Measurements from ENCODE around the gene ANAPC2.

ANAPC2 gene

DNA sequence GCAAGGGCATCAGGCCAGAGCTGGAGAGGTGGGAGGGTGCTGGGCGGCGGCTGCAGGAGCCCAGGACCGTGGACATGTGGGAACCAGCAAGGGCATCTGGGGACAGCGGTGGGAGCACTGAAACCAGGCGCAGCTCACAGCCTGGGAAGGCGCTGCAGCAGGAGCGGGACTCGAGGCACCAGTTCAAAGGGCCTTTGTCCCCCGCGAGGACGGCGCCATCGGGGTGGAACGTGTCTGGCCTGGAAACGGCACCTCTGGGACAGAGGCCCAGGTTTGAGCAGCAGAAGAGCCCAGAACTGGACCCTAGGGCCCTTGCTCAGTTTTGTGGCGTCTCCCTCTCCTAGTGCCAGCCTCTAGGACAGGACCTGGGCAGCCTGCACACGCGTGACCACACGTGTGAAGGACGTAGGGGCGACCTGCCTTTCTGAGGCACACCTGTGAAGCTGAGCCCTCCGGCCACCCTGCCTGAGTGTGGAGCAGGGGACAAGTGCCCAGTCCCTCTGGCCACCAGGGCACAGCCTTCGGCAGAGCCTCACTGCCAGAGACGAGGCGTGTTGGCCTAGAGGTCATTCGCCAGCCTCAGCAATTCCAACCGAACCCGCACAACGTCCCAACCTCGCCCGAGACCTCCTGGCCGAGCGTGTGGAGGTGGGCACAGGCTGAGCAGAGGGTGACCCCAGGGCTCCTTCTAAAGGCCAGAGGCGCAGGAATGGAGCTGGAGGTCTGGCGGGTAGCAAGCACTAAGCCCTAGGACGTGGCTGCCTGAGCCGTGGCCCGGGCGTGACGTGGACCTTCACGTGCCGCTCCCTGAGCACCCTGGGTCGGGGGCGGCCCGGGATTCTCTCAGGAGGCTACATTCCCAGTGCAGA is 14.3 kb downstream of the ANAPC2 start:
- DNase-seq, result no peak

DNA sequence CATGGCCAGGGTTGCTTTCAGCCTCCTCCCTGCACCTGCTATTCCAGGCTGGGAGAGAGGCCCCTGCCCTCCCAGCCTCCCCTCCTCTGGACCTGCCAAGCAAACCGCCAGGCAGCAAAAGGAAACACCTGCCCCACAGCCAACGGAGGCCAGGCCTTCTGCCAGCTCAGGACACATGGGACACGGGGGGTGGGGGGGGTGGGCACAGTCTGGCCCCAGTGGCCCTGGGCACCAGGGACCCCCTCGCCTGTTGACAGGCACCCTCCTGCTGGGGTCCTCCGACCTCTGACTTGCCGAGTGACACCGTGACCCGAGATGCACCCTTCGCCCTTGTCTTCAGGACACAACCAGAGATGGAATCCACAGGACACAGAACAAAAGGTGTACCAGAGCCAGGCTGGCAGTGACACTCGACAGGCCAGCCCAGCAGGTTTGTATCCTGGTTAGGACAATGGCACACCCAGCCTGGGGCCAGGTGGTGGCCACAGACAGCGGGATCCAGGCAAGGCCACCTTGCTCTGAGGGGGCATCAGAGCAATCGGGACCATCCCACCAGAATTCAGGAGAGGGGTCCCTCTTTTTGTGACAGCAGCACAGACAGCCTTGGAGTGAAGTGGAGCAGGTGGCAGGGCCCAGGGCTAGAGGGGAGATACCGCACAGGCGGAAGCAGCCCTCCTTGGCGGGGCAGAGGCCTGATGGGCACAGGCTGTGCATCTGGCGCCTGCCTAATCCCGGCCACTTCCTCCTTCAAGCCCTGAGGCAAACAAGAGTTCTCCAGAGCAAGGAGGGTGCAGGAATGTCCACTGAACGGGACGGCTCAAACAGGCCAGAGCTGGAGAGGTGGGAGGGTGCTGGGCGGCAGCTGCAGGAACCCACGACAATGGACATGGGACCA is 15.2 kb downstream of the ANAPC2 start:
- no peak for DNase-seq

DNA sequence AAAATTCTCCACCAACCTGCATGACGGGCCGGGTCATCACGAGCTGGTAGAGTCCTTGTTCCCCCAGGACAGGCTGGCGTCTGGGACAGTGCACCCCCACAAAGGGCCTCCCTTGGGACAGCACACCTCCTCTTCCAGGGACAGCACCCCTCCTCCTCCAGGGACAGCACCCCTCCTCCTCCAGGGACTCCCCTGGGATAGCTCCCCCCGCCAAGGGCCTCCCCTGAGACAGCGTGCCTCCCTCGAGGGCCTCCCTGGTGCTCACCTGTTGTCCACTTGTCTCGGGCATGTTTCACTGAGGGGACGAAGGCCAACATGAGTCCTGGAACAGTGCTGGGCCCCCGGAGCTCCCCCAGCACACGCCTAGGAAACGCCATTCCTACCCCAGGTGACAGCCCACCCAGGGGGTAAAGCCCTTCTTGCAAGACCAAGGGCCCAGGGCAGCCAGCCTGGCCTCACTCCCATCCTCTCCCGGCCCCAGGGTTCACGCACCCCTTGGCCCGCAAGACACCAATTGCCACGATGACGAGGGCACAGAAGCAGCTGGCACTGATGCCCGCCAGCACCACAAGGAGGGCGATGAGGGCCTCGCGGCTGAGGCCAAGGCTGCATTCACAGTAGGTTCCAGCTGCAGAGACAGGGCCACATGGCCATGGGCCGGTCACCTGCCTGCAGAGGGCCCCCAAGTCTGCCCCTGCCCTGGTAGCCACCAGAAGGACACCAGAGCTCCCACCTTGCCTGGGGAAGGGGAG is 17.0 kb downstream of the ANAPC2 start:
- DNase-seq, result no peak

DNA sequence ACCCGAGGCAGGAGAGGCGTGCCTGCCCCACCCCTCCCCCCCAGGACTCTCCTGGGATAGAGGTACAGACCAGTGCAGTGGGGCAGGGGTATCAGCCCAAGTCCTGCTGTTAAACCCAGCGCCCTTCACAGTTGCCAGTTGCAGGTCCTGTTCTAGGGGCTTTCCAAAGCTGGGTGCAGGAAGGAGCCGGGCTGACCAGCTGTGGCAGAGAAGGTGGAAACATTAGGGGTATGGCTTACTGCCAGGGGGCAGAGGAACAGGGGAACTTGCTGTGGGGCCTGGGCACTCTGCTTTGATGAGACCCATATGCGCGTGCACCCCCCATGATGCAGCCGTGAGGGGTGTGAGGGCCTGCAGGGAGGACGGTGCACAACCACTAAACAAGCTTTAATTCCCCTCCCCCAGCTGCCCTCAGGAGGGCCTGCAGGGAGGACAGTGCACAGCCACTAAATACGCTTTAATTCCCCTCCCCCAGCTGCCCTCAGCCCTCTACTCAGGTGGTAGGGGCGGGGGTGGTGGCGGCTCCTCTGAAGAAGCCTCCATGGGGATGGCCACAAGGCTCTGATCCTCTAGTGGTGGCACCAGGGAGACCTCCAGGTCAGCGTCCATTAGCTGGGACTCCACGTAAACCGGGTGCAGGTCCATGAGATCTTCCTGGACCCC is 17.7 kb downstream of the ANAPC2 start:
- DNase-seq, result no peak

DNA sequence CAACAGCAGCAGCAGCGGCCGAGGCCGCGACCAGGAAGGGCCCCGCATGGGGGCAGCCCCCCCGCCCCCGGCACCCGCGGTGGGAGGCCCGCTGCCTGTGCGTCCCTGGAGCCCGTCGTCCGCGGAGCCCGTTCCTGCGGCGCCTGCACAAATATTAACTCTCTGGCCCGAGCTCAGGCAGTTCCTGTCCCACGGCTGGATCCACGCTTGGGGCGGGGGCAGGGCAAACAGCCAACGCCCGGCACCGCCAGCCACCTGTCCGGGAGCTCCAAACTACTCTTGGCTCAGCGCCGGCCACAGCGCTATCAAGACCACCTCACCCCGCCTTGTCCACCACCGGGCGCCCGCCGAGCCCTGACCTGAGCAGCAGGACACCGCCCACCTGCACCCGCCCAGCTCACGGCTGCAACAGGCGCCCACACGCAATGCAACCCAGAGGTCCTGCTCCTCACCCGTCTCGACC is 18.4 kb downstream of the ANAPC2 start, which contains the start of gene LRRC26:
Gene LRRC26 (minus strand): TSS at position 156 of the 463 bp plus-strand sequence. CDS start 108 bp downstream, at position 48.
- DNase-seq, result no peak

DNA sequence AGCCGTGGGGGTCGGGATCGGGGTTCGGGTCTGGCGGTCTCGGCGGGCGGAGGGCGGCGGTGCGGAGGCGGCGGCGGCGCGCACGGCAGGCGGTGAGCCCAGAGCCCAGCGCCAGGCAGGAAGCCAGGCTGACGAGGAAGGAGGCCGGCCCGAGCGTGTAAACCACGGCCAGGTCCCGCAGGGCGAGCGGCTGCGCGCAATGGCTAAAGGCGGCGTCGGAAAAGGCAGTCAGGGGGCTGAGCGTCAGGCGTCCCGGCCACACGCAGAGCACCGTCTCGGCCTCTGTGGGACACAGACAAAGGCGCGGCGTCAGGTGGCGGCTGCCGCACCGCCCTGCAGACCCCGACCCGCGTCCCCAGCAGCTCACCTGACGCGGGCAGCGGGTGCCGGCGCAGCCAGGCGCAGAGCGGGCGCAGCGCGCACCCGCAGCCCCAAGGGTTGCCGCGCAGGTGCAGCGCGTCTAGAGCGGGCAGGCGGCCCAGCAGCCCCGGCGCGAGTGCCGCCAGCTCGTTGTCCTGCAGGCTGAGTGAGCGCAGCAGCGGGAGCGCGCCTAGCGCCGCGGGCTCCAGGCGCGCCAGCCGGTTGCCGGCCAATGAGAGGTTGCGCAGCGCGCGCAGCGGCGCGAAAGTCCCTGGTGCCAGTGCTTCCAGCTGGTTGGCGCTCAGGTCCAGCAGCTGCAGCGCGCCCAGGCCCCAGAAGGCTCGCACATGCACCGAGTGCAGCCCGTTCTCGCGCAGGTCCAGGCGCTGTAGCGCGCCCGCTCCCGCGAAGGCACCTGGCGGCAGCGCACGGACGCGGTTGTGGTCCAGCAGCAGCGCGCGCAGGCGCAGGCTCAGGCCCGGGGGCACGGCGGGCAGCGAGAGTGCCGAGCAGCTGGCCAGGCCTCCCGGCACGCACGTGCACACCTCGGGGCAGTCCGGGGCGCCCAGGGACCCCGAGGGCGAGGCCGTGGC is 19.2 kb downstream of the ANAPC2 start:
- DNase-seq, result no peak

DNA sequence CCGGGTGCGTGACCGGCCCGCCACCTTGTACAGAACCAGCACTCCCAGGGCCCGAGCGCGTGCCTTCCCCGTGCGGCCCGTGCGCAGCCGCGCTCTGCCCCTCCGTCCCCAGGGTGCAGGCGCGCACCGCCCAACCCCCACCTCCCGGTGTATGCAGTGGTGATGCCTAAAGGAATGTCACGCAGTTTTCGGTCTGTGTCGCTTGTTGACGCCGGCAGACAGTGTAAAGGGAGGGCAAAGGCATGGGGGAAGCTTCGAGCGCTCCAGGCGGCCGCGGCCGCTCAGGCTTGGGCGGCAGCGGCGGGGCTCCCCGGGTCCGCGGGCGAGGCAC is 19.8 kb downstream of the ANAPC2 start:
- DNase-seq, result no peak

DNA sequence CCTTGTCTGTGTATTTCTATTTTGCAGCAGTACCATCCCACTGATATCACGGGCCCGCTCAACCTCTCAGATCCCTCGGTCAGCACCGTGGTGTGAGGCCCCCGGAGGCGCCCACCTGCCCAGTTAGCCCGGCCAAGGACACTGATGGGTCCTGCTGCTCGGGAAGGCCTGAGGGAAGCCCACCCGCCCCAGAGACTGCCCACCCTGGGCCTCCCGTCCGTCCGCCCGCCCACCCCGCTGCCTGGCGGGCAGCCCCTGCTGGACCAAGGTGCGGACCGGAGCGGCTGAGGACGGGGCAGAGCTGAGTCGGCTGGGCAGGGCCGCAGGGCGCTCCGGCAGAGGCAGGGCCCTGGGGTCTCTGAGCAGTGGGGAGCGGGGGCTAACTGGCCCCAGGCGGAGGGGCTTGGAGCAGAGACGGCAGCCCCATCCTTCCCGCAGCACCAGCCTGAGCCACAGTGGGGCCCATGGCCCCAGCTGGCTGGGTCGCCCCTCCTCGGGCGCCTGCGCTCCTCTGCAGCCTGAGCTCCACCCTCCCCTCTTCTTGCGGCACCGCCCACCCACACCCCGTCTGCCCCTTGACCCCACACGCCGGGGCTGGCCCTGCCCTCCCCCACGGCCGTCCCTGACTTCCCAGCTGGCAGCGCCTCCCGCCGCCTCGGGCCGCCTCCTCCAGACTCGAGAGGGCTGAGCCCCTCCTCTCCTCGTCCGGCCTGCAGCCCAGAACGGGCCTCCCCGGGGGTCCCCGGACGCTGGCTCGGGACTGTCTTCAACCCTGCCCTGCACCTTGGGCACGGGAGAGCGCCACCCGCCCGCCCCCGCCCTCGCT is 20.4 kb downstream of the ANAPC2 start:
- no peak for DNase-seq

DNA sequence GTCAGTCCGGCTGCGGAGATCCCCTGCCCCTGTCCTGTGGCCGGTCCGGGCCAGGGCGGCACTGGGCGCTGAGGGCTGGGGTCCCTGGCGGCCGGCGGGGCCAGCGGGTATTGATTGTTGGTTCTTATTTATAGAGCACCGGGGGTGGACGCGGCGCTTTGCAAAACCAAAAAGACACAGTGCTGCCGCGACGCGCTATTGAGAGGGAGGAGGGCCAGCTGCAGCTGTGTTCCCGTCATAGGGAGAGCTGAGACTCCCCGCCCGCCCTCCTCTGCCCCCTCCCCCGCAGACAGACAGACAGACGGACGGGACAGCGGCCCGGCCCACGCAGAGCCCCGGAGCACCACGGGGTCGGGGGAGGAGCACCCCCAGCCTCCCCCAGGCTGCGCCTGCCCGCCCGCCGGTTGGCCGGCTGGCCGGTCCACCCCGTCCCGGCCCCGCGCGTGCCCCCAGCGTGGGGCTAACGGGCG is 21.0 kb downstream of the ANAPC2 start:
- DNase-seq, result no peak

DNA sequence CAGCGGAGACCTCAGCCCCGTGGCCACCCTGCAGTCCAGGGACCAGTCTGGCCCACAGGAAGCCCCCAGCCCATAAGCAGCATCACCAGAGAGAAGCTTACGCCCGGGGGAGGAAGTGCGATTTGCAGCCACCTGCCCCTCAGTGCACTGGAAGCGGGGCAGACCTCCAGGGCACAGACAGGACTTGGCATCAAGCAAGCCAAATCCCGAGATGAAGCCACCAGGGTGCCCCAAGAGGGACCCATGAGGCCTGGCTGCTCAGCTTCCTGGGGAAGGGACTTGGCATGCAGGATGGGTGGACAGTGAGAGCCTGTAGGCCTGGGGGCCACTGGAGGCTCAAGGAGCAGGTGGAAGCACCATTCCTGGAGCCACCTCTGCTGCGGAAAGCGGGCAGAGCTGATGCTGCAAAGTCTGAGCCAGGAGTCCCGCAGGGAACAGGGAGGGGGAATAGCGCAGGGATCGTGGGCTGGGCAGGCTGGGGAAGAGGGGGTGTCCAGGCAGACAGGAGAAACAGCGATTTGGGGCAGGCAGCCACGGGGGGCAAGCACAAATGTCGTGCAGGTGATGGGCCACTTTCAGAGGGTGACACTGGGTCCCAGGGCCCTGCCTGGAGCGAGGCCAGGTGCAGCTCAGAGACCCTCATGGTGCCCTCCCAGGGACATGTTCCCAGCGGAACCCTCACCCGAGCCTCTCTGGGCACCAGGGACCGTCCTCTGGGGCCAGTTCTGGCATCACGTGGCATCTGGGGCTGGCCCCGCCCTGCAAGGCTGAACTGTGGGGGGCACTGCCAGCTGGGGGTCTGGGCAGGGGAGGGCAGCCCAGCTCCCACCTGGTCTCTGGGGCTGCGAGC is 21.8 kb downstream of the ANAPC2 start:
- no peak for DNase-seq

DNA sequence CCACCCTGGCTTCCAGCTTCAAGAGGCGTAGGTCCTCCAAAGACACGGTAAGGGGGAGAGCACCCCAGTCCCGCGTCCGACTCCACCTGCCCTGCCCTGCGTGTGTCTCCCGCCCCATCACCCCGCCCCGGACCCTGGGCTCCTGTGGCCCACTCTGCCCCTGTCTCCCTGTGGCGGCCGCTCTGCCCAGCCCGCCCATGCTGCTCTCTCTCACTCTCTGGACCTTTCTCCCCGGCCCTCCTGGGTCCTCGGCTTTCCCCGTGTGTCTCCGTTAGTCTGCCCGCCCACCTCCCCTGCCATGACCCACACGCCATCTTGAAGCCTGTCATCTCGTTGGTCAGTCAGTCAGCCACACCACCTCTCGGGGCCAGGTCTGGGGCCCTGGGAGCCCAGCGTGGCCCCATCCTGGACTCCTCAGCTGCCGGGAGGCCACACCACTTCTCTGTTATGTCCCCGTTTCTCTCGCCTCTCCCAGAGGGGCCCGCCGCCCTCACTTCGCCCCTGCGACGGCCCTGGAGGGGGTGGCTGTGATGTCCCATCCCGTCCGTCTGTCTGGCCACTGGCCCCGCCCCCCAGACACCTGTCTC is 23.0 kb downstream of the ANAPC2 start:
- no peak for DNase-seq

DNA sequence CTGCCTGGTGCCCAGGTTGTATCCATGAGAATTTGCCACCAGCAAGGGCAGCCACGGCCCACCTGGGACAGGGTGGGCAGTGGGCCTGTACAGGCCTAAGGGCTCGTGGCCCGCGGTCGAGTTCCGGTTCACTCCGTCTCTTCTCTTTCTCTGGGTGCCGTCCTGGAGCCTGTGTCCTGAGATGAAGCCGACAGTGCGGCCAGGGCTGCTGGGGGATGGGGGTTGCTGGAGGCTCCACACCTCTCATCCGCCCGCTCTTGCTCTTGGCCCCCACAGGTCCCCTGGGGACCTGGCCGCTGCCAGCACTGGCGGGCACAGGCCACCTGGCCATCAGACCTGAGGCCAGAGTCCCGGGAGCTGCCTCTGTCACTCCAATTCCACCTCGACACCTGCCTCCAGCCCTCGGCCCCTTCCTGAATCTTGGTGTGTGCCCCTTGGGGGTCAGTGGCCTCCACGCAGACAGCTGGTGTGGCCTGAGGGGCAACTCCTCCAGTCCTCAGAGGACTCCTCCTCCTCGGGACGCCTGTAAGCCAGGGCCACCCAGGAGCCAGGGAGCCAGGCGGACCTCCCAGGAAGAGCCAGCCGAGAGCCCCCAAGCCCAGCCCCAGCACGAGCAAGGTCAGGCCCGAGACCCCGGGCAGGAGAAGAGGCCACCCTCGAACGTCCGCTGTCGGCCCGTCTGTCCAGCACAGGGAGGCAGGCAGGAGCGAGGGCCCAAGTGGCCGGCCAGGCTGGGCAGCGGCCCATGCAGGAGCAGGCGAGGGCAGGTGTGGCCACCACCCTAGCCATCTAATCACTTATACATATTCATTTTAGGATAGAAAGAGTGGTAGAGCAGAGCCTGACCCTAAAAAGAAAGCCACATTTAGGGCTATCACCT is 23.8 kb downstream of the ANAPC2 start:
- DNase-seq, result no peak

DNA sequence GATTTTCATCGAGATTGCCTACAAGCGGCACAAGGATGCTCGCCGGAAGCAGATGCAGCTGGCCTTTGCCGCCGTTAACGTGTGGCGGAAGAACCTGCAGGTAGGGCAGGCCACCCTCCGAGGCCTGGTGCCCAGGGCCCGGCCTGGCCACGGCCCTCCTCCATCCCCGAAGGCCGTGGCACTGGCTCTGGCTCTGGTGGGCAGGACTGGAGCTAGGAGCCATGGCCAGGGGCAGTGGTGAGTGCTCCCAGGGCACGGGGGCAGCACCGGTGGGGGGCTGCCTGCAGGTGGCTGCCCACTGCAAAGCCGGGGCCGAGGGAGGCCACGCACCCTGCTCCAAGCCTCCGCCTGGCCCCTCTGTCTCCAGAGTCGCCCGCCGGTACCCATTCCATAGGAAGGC is 24.6 kb downstream of the ANAPC2 start:
- DNase-seq, result no peak

DNA sequence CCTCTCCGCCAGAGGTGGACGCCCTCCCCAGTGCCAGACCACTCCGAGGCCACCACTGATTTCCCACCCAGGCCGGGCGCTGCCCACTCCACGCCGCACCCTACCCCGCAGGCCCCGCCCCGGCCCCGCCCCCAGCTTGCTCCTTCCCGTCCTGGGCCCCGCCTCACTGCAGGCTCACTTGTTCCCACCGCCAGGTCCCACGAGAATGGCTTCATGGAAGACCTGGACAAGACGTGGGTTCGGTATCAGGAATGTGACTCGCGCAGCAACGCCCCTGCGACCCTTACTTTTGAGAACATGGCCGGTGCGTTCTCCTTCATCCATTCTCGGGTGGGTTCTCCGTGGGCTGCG is 25.0 kb downstream of the ANAPC2 start:
- no peak for DNase-seq

DNA sequence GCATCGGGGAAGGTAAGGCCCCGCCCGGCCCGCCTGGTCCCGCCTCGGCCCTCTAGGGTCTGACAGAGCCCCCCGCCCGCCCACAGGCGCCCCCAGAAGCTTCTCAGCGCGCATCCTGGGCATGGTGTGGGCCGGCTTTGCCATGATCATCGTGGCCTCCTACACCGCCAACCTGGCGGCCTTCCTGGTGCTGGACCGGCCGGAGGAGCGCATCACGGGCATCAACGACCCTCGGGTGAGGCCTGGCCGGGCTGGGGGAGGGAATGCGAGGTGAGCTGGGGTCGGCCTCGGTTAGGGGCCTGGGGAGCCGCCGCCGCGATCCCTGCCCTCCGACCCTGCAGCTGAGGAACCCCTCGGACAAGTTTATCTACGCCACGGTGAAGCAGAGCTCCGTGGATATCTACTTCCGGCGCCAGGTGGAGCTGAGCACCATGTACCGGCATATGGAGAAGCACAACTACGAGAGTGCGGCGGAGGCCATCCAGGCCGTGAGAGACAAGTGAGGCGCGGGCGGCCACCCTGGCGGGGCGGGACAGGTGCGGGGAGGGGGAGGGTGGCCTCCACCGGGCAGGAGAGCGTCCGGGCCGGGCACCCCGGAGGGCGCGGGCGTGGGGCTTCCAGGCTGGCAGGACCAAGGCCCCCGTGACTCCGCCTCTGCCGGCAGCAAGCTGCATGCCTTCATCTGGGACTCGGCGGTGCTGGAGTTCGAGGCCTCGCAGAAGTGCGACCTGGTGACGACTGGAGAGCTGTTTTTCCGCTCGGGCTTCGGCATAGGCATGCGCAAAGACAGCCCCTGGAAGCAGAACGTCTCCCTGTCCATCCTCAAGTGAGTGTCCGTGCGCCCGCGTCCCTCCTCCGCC is 25.6 kb downstream of the ANAPC2 start:
- no peak for DNase-seq

DNA sequence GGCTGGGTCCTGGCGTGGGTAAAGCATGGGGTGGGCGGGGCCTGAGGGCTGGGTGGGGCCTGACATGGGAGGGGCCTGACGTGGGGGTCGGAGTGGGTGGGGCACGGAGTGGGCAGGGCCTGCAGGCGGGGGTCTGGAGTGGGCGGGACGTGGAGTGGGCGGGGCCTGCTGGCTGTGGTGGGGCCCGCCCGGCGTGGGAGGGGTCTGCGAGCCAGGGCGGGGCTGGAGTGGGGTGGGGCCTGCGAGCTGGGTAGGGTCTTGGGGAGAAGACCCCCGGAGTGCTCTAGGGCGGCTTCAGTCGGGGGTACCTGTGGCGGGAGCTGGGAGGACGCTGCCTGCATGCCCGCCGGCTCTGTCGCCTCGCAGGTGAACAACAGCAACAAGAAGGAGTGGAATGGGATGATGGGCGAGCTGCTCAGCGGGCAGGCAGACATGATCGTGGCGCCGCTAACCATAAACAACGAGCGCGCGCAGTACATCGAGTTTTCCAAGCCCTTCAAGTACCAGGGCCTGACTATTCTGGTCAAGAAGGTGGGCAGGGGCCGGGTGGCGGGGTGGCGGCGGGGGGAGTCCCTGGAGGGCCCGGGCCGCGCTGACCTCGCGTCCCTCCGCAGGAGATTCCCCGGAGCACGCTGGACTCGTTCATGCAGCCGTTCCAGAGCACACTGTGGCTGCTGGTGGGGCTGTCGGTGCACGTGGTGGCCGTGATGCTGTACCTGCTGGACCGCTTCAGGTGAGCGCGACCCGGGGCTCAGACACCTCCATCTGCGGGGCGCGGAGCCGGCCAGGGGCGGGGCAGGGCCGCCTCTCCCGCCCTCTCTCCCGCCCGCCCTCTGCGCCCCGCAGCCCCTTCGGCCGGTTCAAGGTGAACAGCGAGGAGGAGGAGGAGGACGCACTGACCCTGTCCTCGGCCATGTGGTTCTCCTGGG is 26.5 kb downstream of the ANAPC2 start:
- DNase-seq, result no peak
